H9 (cell line): ENCODE measurements around the gene UVRAG. TPM values are rescaled to one million over a fixed set of nuclear protein-coding genes. Genes with fewer than 3 reads are reported as not detected.

Source experiments
- DNase-seq: peaks from one replicate; pipeline ENCODE4 v3.0.0-alpha.2; 2017
- H2AFZ ChIP-seq: one replicate; pipeline ENCODE4 v1.6.1; 2013; ENCODE audit warnings: mild to moderate bottlenecking, low read length, control low read depth, moderate library complexity
- H2AK5ac ChIP-seq: 2 replicates; pipeline ENCODE4 v1.6.1; 2013; ENCODE audit warnings: low read length, control low read depth, mixed read lengths; ENCODE audit not compliant: insufficient read length
- H2BK120ac ChIP-seq: one replicate; pipeline ENCODE4 v1.6.1; 2013; ENCODE audit warnings: low read depth, mild to moderate bottlenecking, low read length, control low read depth, inconsistent platforms; ENCODE audit not compliant: poor library complexity, severe bottlenecking
- H2BK12ac ChIP-seq: 2 replicates; pipeline ENCODE4 v1.6.1; 2013; ENCODE audit warnings: low read length, control low read depth, mixed read lengths, low read depth; ENCODE audit not compliant: insufficient read length
- H2BK15ac ChIP-seq: 2 replicates; pipeline ENCODE4 v1.6.1; 2013; ENCODE audit warnings: low read depth, low read length, control low read depth
- H2BK20ac ChIP-seq: one replicate; pipeline ENCODE4 v1.6.1; 2013; ENCODE audit warnings: low read depth, mild to moderate bottlenecking, low read length, control low read depth, inconsistent platforms; ENCODE audit not compliant: poor library complexity, severe bottlenecking
- H2BK5ac ChIP-seq: 2 replicates; pipeline ENCODE4 v1.6.1; 2013; ENCODE audit warnings: low read length, control low read depth, mixed read lengths; ENCODE audit not compliant: insufficient read length
- H3K14ac ChIP-seq: 2 replicates; pipeline ENCODE4 v1.6.1; 2013; ENCODE audit warnings: low read length, control low read depth; ENCODE audit not compliant: insufficient read depth
- H3K18ac ChIP-seq: 2 replicates; pipeline ENCODE4 v1.6.1; 2013; ENCODE audit warnings: low read depth, mild to moderate bottlenecking, mixed read lengths, low read length, control low read depth; ENCODE audit not compliant: insufficient read length
- H3K23ac ChIP-seq: 2 replicates; pipeline ENCODE4 v1.6.1; 2013; ENCODE audit warnings: low read length, control low read depth, mixed read lengths, low read depth; ENCODE audit not compliant: insufficient read length
- H3K23me2 ChIP-seq: 2 replicates; pipeline ENCODE4 v1.6.1; 2013; ENCODE audit warnings: low read depth, mild to moderate bottlenecking, mixed read lengths, low read length, control low read depth; ENCODE audit not compliant: insufficient read length, poor library complexity, severe bottlenecking
- H3K27ac ChIP-seq: 2 replicates; pipeline ENCODE4 v1.5.1; 2013; ENCODE audit warnings: low read length, control low read depth, mixed read lengths, low read depth; ENCODE audit not compliant: insufficient read length
- H3K27me3 ChIP-seq: 2 replicates; pipeline ENCODE4 v1.6.1; 2013; ENCODE audit warnings: low read length, control low read depth, inconsistent platforms; ENCODE audit not compliant: insufficient read depth
- H3K4ac ChIP-seq: 2 replicates; pipeline ENCODE4 v1.6.1; 2013; ENCODE audit warnings: low read depth, mild to moderate bottlenecking, control low read depth, inconsistent platforms, low read length, moderate library complexity
- H3K4me1 ChIP-seq: 2 replicates; pipeline ENCODE4 v1.6.1; 2013; ENCODE audit warnings: low read length, control low read depth, inconsistent platforms; ENCODE audit not compliant: insufficient read depth
- H3K4me2 ChIP-seq: 2 replicates; pipeline ENCODE4 v1.6.1; 2013; ENCODE audit warnings: low read length, control low read depth, mixed read lengths; ENCODE audit not compliant: insufficient read length, insufficient read depth
- H3K56ac ChIP-seq: 2 replicates; pipeline ENCODE4 v1.6.1; 2013; ENCODE audit warnings: low read depth, mild to moderate bottlenecking, mixed read lengths, low read length, control low read depth; ENCODE audit not compliant: insufficient read length
- H3K79me1 ChIP-seq: 2 replicates; pipeline ENCODE4 v1.6.1; 2013; ENCODE audit warnings: low read depth, mild to moderate bottlenecking, moderate library complexity, low read length, control low read depth, inconsistent platforms; ENCODE audit not compliant: insufficient read depth, poor library complexity, severe bottlenecking
- H3K79me2 ChIP-seq: 2 replicates; pipeline ENCODE4 v1.6.1; 2013; ENCODE audit warnings: low read length, control low read depth, inconsistent platforms; ENCODE audit not compliant: insufficient read depth
- H3K9ac ChIP-seq: 2 replicates; pipeline ENCODE4 v1.6.1; 2013; ENCODE audit warnings: low read length, control low read depth, mixed read lengths; ENCODE audit not compliant: insufficient read length; ENCODE audit errors: extremely low read depth
- H3K9me3 ChIP-seq: one replicate; pipeline ENCODE4 v1.6.1; 2013; ENCODE audit warnings: low read depth, low read length, inconsistent platforms; ENCODE audit not compliant: control insufficient read depth
- H3T11ph ChIP-seq: one replicate; pipeline ENCODE4 v1.6.1; 2013; ENCODE audit warnings: mild to moderate bottlenecking, low read length, control low read depth, inconsistent platforms
- H4K20me1 ChIP-seq: one replicate; pipeline ENCODE4 v1.6.1; 2013; ENCODE audit not compliant: control insufficient read depth, insufficient read length, insufficient read depth
- H4K5ac ChIP-seq: 2 replicates; pipeline ENCODE4 v1.6.1; 2013; ENCODE audit warnings: low read depth, mild to moderate bottlenecking, mixed read lengths, low read length, control low read depth; ENCODE audit not compliant: insufficient read length
- H4K8ac ChIP-seq: replicated peaks from 2 replicates; pipeline ENCODE4 v1.6.1; 2013; ENCODE audit warnings: low read length, control low read depth, mixed read lengths, low read depth; ENCODE audit not compliant: insufficient read length
- H4K91ac ChIP-seq: 2 replicates; pipeline ENCODE4 v1.6.1; 2013; ENCODE audit warnings: low read depth, mild to moderate bottlenecking, moderate library complexity, mixed read lengths, low read length, control low read depth; ENCODE audit not compliant: insufficient read length
- H3K27ac Mint-ChIP-seq, 3 experiments: 2 replicates in 2 of 3; 3 replicates in 1 of 3; pipeline ENCODE4 v1.8.0; 2020 to 2021; ENCODE audit warnings: mixed read lengths in 3 of 3, mild to moderate bottlenecking in 1 of 3, moderate library complexity in 1 of 3
- H3K27me3 Mint-ChIP-seq: 2 replicates; pipeline ENCODE4 v1.8.0; 2021; ENCODE audit warnings: low read depth, mild to moderate bottlenecking, moderate library complexity, mixed read lengths
- H3K36me3 Mint-ChIP-seq, 3 experiments: 2 replicates in 2 of 3; 3 replicates in 1 of 3; pipeline ENCODE4 v1.8.0; 2020 to 2021; ENCODE audit warnings: low read depth in 3 of 3, mixed read lengths in 3 of 3; ENCODE audit not compliant: insufficient read depth in 1 of 3
- H3K4me1 Mint-ChIP-seq, 2 experiments: 2 replicates each; pipeline ENCODE4 v1.8.0; 2020; ENCODE audit warnings: mixed read lengths in 2 of 2
- H3K4me3 Mint-ChIP-seq, 2 experiments: 2 replicates in 1 of 2; 3 replicates in 1 of 2; pipeline ENCODE4 v1.8.0; 2020 to 2021; ENCODE audit warnings: mild to moderate bottlenecking in 2 of 2, mixed read lengths in 2 of 2, moderate library complexity in 1 of 2
- H3K9me3 Mint-ChIP-seq, 2 experiments: 2 replicates in 1 of 2; 3 replicates in 1 of 2; pipeline ENCODE4 v1.8.0; 2020; ENCODE audit warnings: mild to moderate bottlenecking in 2 of 2, mixed read lengths in 2 of 2, moderate library complexity in 1 of 2
- WGBS: extraction: QIAGEN DNeasy Blood & Tissue Kit; methylation state at CpG from one replicate; pipeline ENCODE4 v1.1.7; 2013; ENCODE audit warnings: missing lambda C conversion rate, low lambda C conversion rate, mixed read lengths; ENCODE audit not compliant: insufficient read length; ENCODE audit errors: extremely low coverage; 5-methylcytosine and 5-hydroxymethylcytosine counted together
- total RNA-seq: library from RNA; stranded (reverse); gene quantifications from 2 replicates; pipeline ENCODE4 v1.2.1, GENCODE V29; 2021
- TF ChIP-seq, protein P1 (sequence below): fragments of 200-600 bp; sonication (generic); conservative IDR thresholded peaks from 3 replicates; pipeline ENCODE4 v1.8.0; 2021; ENCODE audit warnings: antibody characterized with exemption, mild to moderate bottlenecking

Gene UVRAG
- total RNA-seq, 1 experiment from 2014 or later, result 18.5 TPM

DNA sequence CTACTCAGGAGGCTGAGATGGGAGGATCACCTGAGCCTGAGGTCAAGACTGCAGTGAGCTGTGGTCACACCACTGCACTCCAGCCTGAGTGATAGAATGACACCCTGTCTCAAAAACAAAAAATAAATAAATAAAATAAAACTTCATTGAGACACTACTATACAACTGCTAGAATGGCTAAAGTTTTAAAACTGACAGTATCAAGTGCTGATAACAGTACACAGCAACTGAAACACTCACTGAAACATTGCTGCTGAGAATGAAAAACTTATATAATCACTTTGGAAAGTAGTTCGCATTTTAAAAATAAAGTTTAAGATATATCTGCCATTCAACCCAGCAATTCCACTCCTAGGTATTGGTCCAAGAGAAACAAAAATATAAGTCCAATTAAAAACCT, 290.6 kb downstream of the UVRAG start:
- H2BK20ac ChIP-seq, result no peak overlapping the region
- H2AK5ac ChIP-seq, result no peak overlapping the region
- H3K27ac Mint-ChIP-seq, result no peak overlapping the region
- no peak overlapping the region for H3K4ac ChIP-seq
- no peak overlapping the region for H3K14ac ChIP-seq
- no peak overlapping the region for H2BK120ac ChIP-seq
- H3K23ac ChIP-seq, result no peak overlapping the region
- H4K91ac ChIP-seq, result no peak overlapping the region
- no peaks in the 10 kb centered on the region; a peak in 1 of 7 replicates for H3K36me3 Mint-ChIP-seq
- H3K79me2 ChIP-seq, result no peaks in the 10 kb centered on the region
- H3T11ph ChIP-seq, result no peak overlapping the region
- no peak overlapping the region for H2AFZ ChIP-seq
- no peak overlapping the region for H2BK5ac ChIP-seq
- H3K9me3 Mint-ChIP-seq, result no peaks in the 10 kb centered on the region
- no peak for DNase-seq
- no peak overlapping the region for H3K9ac ChIP-seq
- H4K8ac ChIP-seq, result no peak overlapping the region
- H3K4me1 ChIP-seq, result no peaks in the 10 kb centered on the region
- TF ChIP-seq, protein P1, sequence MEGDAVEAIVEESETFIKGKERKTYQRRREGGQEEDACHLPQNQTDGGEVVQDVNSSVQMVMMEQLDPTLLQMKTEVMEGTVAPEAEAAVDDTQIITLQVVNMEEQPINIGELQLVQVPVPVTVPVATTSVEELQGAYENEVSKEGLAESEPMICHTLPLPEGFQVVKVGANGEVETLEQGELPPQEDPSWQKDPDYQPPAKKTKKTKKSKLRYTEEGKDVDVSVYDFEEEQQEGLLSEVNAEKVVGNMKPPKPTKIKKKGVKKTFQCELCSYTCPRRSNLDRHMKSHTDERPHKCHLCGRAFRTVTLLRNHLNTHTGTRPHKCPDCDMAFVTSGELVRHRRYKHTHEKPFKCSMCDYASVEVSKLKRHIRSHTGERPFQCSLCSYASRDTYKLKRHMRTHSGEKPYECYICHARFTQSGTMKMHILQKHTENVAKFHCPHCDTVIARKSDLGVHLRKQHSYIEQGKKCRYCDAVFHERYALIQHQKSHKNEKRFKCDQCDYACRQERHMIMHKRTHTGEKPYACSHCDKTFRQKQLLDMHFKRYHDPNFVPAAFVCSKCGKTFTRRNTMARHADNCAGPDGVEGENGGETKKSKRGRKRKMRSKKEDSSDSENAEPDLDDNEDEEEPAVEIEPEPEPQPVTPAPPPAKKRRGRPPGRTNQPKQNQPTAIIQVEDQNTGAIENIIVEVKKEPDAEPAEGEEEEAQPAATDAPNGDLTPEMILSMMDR, result no peak
- WGBS, result no CpG with 5 or more reads among the region's 1 CpG
- H3K27ac ChIP-seq, result no peak overlapping the region
- H4K5ac ChIP-seq, result no peak overlapping the region
- H3K4me3 Mint-ChIP-seq, result no peak overlapping the region
- no peaks in the 10 kb centered on the region for H3K9me3 ChIP-seq
- no peaks in the 10 kb centered on the region for H3K27me3 Mint-ChIP-seq
- no peak overlapping the region for H2BK12ac ChIP-seq
- no peaks in the 10 kb centered on the region for H3K23me2 ChIP-seq
- H4K20me1 ChIP-seq, result no peaks in the 10 kb centered on the region
- H3K4me1 Mint-ChIP-seq, result peaks cover 0 to 2% of the 10 kb centered on the region in 2 experiments; a peak in 1 of 4 replicates
- no peak overlapping the region for H2BK15ac ChIP-seq
- H3K4me2 ChIP-seq, result no peak overlapping the region
- H3K18ac ChIP-seq, result no peak overlapping the region
- H3K79me1 ChIP-seq, result no peaks in the 10 kb centered on the region
- no peak overlapping the region for H3K56ac ChIP-seq
- no peaks in the 10 kb centered on the region for H3K27me3 ChIP-seq
